Panc1 (cell line): ENCODE measurements around the gene MLN. TPM values are rescaled to one million over a fixed set of nuclear protein-coding genes. Genes with fewer than 3 reads are reported as not detected.
"Not testable (repeated sequence)": the region's sequence is repeated elsewhere in the genome, so short reads cannot be mapped to it uniquely, and the experiment has no call there.

ENCODE experiments used
- ATAC-seq: fragments of 200-7000 bp; cut with Tn5 transposase; 2 replicates; pipeline ENCODE4 v1.9.1; 2020; ENCODE audit warnings: mild to moderate bottlenecking, moderate library complexity
- BruUV-seq: library from RNA; stranded (reverse); fragments of 400-500 nt; replicated peaks from 2 replicates; lab custom pipeline; 2021; lab: Mats Ljungman, UMichigan
- CTCF ChIA-PET: fragments of 300-600 bp; sonication (Branson Sonifier 250); formaldehyde crosslinking; loops from one replicate; lab custom pipeline; 2022; ENCODE audit warnings: antibody characterized with exemption; lab: Charles Lee
- POLR2A ChIA-PET: fragments of 300-600 bp; sonication (Branson Sonifier 250); formaldehyde crosslinking; loops from one replicate; lab custom pipeline; 2022; ENCODE audit warnings: antibody characterized with exemption; lab: Charles Lee
- DNase-seq: peaks from one replicate; pipeline ENCODE4 v3.0.0-alpha.2; 2010; ENCODE audit warnings: low read depth, low spot score
- H3K27ac ChIP-seq: 2 replicates; pipeline ENCODE4 v1.5.1; 2011; ENCODE audit warnings: mild to moderate bottlenecking, low read length, inconsistent platforms
- H3K27me3 ChIP-seq: fragments of 200-500 bp; sonication (Bioruptor generic); 2 replicates; pipeline ENCODE4 v1.6.0; 2014; ENCODE audit warnings: low read length, inconsistent platforms; ENCODE audit not compliant: control insufficient read depth, insufficient read depth
- H3K36me3 ChIP-seq: fragments of 200-500 bp; sonication (Bioruptor generic); 2 replicates; pipeline ENCODE4 v1.5.1; 2014; ENCODE audit warnings: inconsistent platforms, mild to moderate bottlenecking, low read length, moderate library complexity; ENCODE audit not compliant: control insufficient read depth, insufficient read depth
- H3K4me1 ChIP-seq: 2 replicates; pipeline ENCODE4 v1.5.1; 2011; ENCODE audit warnings: inconsistent platforms, mild to moderate bottlenecking, low read length, moderate library complexity; ENCODE audit not compliant: control insufficient read depth, insufficient read depth
- H3K4me3 ChIP-seq, 2 experiments: 2 replicates each; pipeline ENCODE4 v1.5.1; 2011 to 2012; ENCODE audit warnings: low read depth in 2 of 2, low read length in 2 of 2, mild to moderate bottlenecking in 2 of 2, inconsistent platforms in 1 of 2, moderate library complexity in 1 of 2
- H3K9me3 ChIP-seq: fragments of 200-500 bp; sonication (Bioruptor generic); 2 replicates; pipeline ENCODE4 v1.5.1; 2014; ENCODE audit warnings: low read depth, mild to moderate bottlenecking, inconsistent platforms, low read length, moderate library complexity; ENCODE audit not compliant: control insufficient read depth, insufficient read depth
- POLR2AphosphoS5 ChIP-seq: IDR thresholded peaks from 2 replicates; pipeline ENCODE4 v1.6.1; 2012; ENCODE audit warnings: mild to moderate bottlenecking, low read depth, low read length, moderate library complexity
- SIN3A ChIP-seq: IDR thresholded peaks from 2 replicates; pipeline ENCODE4 v1.6.1; 2012; ENCODE audit warnings: low read depth, mild to moderate bottlenecking, low read length, moderate library complexity, borderline replicate concordance; ENCODE audit not compliant: insufficient read depth
- TCF7L2 ChIP-seq: IDR thresholded peaks from 2 replicates; pipeline ENCODE4 v1.6.1; 2011; ENCODE audit warnings: mild to moderate bottlenecking, low read depth, low read length, inconsistent platforms
- in situ Hi-C: cut with HindIII; loops from 2 replicates; pipeline ENCODE4 v1.10.0; 2016; ENCODE audit warnings: low sequenced_read_pairs, low pct_unique_long_range_greater_than_20kb
- intact Hi-C: fragments of 100-400 bp; cut with micrococcal nuclease; formaldehyde crosslinking; loops from one replicate; pipeline ENCODE4 v1.10.0; 2022; ENCODE audit not compliant: unreplicated experiment
- total RNA-seq: library from RNA; stranded (reverse); gene quantifications from one replicate; pipeline ENCODE4 v1.2.1, GENCODE V29; 2021; ENCODE audit not compliant: unreplicated experiment
- TF ChIP-seq, protein P1 (sequence below): fragments of 450-650 bp; IDR thresholded peaks from 2 replicates; pipeline ENCODE4 v1.5.1; 2017; ENCODE audit warnings: mild to moderate bottlenecking
- TF ChIP-seq, protein P2 (sequence below), 2 experiments: IDR thresholded peaks; 2 replicates each; pipeline ENCODE4 v1.6.1; 2011 to 2012; ENCODE audit warnings: low read depth in 2 of 2, control low read depth in 1 of 2, low read length in 1 of 2, mild to moderate bottlenecking in 1 of 2, moderate library complexity in 1 of 2; ENCODE audit not compliant: insufficient read depth in 1 of 2

MLN gene
- total RNA-seq, 1 experiment from 2014 or later, result not detected

DNA sequence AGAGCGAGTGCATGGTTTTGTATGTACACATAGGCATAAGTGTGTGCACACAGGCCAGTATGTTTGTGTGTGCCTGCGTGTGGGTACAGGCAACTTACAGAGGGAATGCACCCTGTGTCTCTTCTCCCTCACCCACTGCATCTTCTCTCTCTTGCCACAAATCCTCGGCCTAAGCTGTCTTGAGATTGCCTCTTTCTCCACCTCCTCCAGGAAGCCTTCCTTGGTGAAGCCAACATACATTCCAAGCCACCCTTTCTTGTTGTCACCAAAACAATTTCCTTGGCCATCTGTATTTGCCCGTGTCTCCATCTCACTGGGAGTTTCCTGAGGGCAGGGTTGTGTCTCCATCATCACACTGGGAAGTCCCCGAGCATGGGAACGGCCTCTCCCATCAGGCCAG is 29.8 kb upstream of the MLN start:
- H3K27ac ChIP-seq, result peak overlapping the region; percentile 48; the same call in 1 of the 2 replicates
- H3K36me3 ChIP-seq, result no peaks in the 10 kb centered on the region
- BruUV-seq, result no TSS peak
- ATAC-seq, result no peak
- TF ChIP-seq, protein P1, sequence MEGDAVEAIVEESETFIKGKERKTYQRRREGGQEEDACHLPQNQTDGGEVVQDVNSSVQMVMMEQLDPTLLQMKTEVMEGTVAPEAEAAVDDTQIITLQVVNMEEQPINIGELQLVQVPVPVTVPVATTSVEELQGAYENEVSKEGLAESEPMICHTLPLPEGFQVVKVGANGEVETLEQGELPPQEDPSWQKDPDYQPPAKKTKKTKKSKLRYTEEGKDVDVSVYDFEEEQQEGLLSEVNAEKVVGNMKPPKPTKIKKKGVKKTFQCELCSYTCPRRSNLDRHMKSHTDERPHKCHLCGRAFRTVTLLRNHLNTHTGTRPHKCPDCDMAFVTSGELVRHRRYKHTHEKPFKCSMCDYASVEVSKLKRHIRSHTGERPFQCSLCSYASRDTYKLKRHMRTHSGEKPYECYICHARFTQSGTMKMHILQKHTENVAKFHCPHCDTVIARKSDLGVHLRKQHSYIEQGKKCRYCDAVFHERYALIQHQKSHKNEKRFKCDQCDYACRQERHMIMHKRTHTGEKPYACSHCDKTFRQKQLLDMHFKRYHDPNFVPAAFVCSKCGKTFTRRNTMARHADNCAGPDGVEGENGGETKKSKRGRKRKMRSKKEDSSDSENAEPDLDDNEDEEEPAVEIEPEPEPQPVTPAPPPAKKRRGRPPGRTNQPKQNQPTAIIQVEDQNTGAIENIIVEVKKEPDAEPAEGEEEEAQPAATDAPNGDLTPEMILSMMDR, result no peak
- no peak for TF ChIP-seq POLR2AphosphoS5
- no peak for TF ChIP-seq TCF7L2
- no peak for TF ChIP-seq SIN3A
- TF ChIP-seq, protein P2, sequence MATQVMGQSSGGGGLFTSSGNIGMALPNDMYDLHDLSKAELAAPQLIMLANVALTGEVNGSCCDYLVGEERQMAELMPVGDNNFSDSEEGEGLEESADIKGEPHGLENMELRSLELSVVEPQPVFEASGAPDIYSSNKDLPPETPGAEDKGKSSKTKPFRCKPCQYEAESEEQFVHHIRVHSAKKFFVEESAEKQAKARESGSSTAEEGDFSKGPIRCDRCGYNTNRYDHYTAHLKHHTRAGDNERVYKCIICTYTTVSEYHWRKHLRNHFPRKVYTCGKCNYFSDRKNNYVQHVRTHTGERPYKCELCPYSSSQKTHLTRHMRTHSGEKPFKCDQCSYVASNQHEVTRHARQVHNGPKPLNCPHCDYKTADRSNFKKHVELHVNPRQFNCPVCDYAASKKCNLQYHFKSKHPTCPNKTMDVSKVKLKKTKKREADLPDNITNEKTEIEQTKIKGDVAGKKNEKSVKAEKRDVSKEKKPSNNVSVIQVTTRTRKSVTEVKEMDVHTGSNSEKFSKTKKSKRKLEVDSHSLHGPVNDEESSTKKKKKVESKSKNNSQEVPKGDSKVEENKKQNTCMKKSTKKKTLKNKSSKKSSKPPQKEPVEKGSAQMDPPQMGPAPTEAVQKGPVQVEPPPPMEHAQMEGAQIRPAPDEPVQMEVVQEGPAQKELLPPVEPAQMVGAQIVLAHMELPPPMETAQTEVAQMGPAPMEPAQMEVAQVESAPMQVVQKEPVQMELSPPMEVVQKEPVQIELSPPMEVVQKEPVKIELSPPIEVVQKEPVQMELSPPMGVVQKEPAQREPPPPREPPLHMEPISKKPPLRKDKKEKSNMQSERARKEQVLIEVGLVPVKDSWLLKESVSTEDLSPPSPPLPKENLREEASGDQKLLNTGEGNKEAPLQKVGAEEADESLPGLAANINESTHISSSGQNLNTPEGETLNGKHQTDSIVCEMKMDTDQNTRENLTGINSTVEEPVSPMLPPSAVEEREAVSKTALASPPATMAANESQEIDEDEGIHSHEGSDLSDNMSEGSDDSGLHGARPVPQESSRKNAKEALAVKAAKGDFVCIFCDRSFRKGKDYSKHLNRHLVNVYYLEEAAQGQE (IDR thresholded peaks at IDR 0.05; ENCODE audit: insufficient read depth in 1 of 2, low read depth in 2 of 2, low read length in 1 of 2), result no peak
- intact Hi-C loops (no loop called here), in situ Hi-C loops (no loop called here)
- ChIA-PET CTCF (no interaction called here), POLR2A (no interaction called here)
- H3K9me3 ChIP-seq, result peaks cover 5% of the 10 kb centered on the region; the same call in 1 of the 2 replicates
- no peak for DNase-seq
- no peaks in the 10 kb centered on the region for H3K27me3 ChIP-seq
- no peak overlapping the region for H3K4me3 ChIP-seq
- H3K4me1 ChIP-seq, result peaks cover 19% of the 10 kb centered on the region

DNA sequence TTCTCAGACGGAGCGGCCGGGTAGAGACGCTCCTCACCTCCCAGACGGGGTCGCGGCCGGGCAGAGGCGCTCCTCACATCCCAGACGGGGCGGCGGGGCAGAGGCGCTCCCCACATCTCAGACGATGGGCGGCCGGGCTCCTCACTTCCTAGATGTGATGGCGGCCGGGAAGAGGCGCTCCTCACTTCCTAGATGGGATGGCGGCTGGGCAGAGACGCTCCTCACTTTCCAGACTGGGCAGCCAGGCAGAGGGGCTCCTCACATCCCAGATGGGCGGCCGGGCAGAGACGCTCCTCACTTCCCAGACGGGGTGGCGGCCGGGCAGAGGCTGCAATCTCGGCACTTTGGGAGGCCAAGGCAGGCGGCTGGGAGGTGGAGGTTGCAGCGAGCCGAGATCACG is 29.0 kb upstream of the MLN start:
- ATAC-seq, H3K27ac ChIP-seq, H3K9me3 ChIP-seq, intact Hi-C loops, DNase-seq, CTCF ChIA-PET, H3K27me3 ChIP-seq, BruUV-seq, H3K36me3 ChIP-seq, POLR2A ChIA-PET, in situ Hi-C loops, H3K4me3 ChIP-seq: not testable (repeated sequence)
- peaks cover 19% of the 10 kb centered on the region for H3K4me1 ChIP-seq

DNA sequence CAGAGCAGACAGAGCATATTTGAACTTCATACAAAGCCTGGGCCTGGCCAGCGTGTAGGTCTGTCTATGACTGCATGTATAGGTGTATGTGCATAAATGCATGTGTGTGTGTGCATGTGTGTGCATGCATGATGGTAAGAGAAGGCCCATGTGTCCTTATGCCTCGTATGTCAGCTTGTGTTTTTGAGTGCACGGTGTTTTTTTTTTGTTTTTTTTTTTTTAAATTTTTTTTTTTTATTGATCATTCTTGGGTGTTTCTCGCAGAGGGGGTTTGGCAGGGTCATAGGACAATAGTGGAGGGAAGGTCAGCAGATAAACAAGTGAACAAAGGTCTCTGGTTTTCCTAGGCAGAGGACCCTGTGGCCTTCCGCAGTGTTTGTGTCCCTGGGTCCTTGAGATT is 27.9 kb upstream of the MLN start:
- H3K36me3 ChIP-seq, CTCF ChIA-PET, POLR2A ChIA-PET, in situ Hi-C loops, ATAC-seq, H3K27me3 ChIP-seq, intact Hi-C loops, H3K9me3 ChIP-seq, DNase-seq, BruUV-seq, H3K4me3 ChIP-seq, H3K27ac ChIP-seq: not testable (repeated sequence)
- H3K4me1 ChIP-seq, result peaks cover 26% of the 10 kb centered on the region
